ENCODE results near the gene TMEM138. TPM values are rescaled to one million over a fixed set of nuclear protein-coding genes. Genes with fewer than 3 reads are reported as not detected.

TMEM138 gene
- total and polyA plus RNA-seq, 2 of the 13 experiments (the other 11 are each of a cell fraction or from before 2014, with no cell fraction given): 43.5 to 61.0 TPM

DNA sequence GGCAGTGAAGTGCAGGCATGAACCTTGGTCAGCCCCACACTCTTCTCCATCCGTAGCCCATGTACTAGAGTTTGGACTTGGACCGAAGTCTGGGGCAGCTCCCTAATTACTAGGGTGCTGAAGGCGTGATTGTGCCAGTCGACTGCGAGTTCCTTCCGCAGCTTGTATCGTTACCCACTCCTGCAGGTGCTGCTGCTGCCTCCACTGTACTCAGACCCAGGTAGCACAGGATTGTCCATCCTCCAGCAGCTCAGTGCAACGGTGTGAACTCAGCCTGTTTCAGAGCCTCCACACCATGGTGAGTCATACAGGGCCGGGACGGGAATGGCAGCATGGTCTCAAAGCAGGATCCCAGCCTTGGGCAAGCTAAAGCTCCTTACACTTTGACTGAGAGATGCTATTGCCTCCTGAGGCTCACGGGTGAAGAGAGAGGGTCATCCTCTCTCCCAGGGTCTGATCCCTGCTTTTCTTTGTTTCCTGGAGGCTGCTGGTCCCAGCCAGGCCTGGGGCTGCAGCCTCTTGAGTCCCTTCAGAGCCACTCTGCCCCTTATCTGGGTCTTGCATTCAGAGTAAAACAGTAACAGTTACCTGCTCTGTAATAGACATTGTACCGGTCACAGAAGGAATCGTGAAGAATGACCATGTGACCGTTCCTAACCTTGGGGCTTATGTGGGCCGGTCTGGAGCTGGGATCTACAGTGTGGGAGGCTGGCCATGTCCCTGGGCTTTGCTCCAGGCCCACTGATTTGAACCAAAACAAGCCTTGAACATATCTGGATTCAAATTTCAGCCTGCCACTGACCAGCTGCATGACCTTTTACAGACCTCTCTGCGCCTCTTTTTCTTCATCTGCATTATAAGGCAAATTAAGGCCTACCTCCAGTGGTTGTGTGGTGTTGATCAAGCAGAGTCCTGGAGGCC lies 27.5 kb upstream of the TMEM138 start (continued):
- TF ChIP-seq, protein P1, sequence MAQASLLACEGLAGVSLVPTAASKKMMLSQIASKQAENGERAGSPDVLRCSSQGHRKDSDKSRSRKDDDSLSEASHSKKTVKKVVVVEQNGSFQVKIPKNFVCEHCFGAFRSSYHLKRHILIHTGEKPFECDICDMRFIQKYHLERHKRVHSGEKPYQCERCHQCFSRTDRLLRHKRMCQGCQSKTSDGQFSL (CRISPR knock-in tag; IDR thresholded peaks at IDR 0.05): no peak
- TF ChIP-seq, protein P2, sequence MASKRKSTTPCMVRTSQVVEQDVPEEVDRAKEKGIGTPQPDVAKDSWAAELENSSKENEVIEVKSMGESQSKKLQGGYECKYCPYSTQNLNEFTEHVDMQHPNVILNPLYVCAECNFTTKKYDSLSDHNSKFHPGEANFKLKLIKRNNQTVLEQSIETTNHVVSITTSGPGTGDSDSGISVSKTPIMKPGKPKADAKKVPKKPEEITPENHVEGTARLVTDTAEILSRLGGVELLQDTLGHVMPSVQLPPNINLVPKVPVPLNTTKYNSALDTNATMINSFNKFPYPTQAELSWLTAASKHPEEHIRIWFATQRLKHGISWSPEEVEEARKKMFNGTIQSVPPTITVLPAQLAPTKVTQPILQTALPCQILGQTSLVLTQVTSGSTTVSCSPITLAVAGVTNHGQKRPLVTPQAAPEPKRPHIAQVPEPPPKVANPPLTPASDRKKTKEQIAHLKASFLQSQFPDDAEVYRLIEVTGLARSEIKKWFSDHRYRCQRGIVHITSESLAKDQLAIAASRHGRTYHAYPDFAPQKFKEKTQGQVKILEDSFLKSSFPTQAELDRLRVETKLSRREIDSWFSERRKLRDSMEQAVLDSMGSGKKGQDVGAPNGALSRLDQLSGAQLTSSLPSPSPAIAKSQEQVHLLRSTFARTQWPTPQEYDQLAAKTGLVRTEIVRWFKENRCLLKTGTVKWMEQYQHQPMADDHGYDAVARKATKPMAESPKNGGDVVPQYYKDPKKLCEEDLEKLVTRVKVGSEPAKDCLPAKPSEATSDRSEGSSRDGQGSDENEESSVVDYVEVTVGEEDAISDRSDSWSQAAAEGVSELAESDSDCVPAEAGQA (IDR thresholded peaks at IDR 0.05; ENCODE audit: low read depth): no peak
- TF ChIP-seq, protein P2 (CRISPR knock-in tag; IDR thresholded peaks at IDR 0.05; ENCODE audit: borderline replicate concordance): no peak
- no peak for TF ChIP-seq ZNF124 (CRISPR knock-in tag; IDR thresholded peaks at IDR 0.05)
- no peak for TF ChIP-seq ZNF3 (CRISPR knock-in tag; IDR thresholded peaks at IDR 0.05)
- TF ChIP-seq ZNF251 (CRISPR knock-in tag; IDR thresholded peaks at IDR 0.05): no peak
- TF ChIP-seq ZNF264 (CRISPR knock-in tag; IDR thresholded peaks at IDR 0.05): no peak
- TF ChIP-seq, protein P3, sequence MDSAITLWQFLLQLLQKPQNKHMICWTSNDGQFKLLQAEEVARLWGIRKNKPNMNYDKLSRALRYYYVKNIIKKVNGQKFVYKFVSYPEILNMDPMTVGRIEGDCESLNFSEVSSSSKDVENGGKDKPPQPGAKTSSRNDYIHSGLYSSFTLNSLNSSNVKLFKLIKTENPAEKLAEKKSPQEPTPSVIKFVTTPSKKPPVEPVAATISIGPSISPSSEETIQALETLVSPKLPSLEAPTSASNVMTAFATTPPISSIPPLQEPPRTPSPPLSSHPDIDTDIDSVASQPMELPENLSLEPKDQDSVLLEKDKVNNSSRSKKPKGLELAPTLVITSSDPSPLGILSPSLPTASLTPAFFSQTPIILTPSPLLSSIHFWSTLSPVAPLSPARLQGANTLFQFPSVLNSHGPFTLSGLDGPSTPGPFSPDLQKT (CRISPR knock-in tag; IDR thresholded peaks at IDR 0.05; ENCODE audit: borderline replicate concordance): no peak
- TF ChIP-seq, protein P4, sequence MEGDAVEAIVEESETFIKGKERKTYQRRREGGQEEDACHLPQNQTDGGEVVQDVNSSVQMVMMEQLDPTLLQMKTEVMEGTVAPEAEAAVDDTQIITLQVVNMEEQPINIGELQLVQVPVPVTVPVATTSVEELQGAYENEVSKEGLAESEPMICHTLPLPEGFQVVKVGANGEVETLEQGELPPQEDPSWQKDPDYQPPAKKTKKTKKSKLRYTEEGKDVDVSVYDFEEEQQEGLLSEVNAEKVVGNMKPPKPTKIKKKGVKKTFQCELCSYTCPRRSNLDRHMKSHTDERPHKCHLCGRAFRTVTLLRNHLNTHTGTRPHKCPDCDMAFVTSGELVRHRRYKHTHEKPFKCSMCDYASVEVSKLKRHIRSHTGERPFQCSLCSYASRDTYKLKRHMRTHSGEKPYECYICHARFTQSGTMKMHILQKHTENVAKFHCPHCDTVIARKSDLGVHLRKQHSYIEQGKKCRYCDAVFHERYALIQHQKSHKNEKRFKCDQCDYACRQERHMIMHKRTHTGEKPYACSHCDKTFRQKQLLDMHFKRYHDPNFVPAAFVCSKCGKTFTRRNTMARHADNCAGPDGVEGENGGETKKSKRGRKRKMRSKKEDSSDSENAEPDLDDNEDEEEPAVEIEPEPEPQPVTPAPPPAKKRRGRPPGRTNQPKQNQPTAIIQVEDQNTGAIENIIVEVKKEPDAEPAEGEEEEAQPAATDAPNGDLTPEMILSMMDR (CRISPR knock-in tag; IDR thresholded peaks at IDR 0.05): 0 out of 2 replicates have a peak, but pooled peaks have one; percentile 15
- no peak for TF ChIP-seq ZNF10 (CRISPR knock-in tag; IDR thresholded peaks at IDR 0.05; ENCODE audit: borderline replicate concordance, low read depth)
- TF ChIP-seq, protein P5, sequence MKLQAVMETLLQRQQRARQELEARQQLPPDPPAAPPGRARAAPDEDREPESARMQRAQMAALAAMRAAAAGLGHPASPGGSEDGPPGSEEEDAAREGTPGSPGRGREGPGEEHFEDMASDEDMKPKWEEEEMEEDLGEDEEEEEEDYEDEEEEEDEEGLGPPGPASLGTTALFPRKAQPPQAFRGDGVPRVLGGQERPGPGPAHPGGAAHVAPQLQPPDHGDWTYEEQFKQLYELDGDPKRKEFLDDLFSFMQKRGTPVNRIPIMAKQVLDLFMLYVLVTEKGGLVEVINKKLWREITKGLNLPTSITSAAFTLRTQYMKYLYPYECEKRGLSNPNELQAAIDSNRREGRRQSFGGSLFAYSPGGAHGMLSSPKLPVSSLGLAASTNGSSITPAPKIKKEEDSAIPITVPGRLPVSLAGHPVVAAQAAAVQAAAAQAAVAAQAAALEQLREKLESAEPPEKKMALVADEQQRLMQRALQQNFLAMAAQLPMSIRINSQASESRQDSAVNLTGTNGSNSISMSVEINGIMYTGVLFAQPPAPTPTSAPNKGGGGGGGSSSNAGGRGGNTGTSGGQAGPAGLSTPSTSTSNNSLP (IDR thresholded peaks at IDR 0.05; ENCODE audit: low read depth, low read length): no peak
- no peak; the same call in 1 of the 2 replicates for TF ChIP-seq ZNF747 (CRISPR knock-in tag; IDR thresholded peaks at IDR 0.05; ENCODE audit: borderline replicate concordance)
- TF ChIP-seq ZNF207 (IDR thresholded peaks at IDR 0.05; ENCODE audit: borderline replicate concordance): no peak
- TF ChIP-seq ZNF256 (CRISPR knock-in tag; conservative IDR thresholded peaks at IDR 0.05): no peak
- 0 out of 2 replicates have a peak, but pooled peaks have one; percentile 11 for TF ChIP-seq SMC3 (IDR thresholded peaks at IDR 0.05; ENCODE audit: low read length)
- TF ChIP-seq, protein P6, sequence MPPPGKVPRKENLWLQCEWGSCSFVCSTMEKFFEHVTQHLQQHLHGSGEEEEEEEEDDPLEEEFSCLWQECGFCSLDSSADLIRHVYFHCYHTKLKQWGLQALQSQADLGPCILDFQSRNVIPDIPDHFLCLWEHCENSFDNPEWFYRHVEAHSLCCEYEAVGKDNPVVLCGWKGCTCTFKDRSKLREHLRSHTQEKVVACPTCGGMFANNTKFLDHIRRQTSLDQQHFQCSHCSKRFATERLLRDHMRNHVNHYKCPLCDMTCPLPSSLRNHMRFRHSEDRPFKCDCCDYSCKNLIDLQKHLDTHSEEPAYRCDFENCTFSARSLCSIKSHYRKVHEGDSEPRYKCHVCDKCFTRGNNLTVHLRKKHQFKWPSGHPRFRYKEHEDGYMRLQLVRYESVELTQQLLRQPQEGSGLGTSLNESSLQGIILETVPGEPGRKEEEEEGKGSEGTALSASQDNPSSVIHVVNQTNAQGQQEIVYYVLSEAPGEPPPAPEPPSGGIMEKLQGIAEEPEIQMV (CRISPR knock-in tag; IDR thresholded peaks at IDR 0.05; ENCODE audit: low read depth): no peak
